Mononuclear cell (primary cell): Measurements from ENCODE around the gene PCBP2. TPM values are rescaled to one million over a fixed set of nuclear protein-coding genes. Genes with fewer than 3 reads are reported as not detected.

ENCODE experiments used
- H3K27me3 ChIP-seq: 2 replicates; pipeline ENCODE4 v1.6.0; 2011; ENCODE audit warnings: low read length, control low read depth; ENCODE audit not compliant: insufficient read depth
- H3K4me1 ChIP-seq: 2 replicates; pipeline ENCODE4 v1.5.1; 2011; ENCODE audit warnings: mild to moderate bottlenecking, low read length, control low read depth; ENCODE audit not compliant: insufficient read depth
- H3K4me3 ChIP-seq: 2 replicates; pipeline ENCODE4 v1.5.1; 2011; ENCODE audit warnings: mild to moderate bottlenecking, low read length, moderate library complexity
- H3K9me3 ChIP-seq: 2 replicates; pipeline ENCODE4 v1.5.1; 2011; ENCODE audit warnings: low read depth, mild to moderate bottlenecking, control low read depth, low read length
- total RNA-seq: library from RNA; depleted of rRNA; stranded (reverse); fragments of >200 nt; gene quantifications from one replicate; pipeline ENCODE4 v1.2.3, GENCODE V29; 2012

The PCBP2 gene
- total RNA-seq, 1 donor = 511 TPM

DNA sequence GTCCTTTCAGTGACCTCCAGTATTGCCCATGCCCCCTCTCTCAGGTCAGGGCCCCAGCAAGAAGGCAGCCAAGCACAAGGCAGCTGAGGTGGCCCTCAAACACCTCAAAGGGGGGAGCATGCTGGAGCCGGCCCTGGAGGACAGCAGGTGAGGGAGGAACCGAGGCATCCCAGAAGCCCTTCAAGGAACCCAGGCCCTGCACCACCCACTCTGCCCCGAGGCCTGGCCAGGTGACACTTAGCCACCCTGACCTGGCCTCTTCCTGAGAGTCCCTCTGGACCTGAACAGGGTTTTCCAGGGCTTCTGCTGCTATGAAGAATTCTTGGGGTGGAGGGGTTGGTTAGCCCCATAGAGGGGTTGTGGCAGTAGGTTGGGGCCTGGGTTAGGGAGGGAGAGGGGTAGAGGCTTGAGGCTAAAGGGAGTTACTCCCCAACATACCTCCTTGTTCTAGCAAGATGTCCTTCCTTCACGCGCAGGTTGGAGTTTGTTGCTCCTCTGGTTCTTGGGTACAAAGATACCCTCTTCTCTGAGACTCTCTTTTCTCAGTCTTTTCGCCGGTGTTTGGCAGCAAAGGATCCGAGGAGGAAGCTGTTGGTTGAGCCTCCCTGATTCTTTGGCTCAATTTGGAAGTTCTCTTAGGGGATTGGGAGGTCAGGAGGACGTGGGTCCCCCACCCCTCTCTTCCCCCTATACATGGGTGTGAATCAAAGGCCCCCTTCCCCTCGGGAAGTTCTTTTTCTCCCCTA lies 51.3 kb downstream of the PCBP2 start:
- Histone ChIP-seq H3K4me3 (no peak overlapping the region), H3K27me3 (no peaks in the 10 kb centered on the region), H3K9me3 (no peaks in the 10 kb centered on the region), H3K4me1 (peaks cover 33% of the 10 kb centered on the region)

DNA sequence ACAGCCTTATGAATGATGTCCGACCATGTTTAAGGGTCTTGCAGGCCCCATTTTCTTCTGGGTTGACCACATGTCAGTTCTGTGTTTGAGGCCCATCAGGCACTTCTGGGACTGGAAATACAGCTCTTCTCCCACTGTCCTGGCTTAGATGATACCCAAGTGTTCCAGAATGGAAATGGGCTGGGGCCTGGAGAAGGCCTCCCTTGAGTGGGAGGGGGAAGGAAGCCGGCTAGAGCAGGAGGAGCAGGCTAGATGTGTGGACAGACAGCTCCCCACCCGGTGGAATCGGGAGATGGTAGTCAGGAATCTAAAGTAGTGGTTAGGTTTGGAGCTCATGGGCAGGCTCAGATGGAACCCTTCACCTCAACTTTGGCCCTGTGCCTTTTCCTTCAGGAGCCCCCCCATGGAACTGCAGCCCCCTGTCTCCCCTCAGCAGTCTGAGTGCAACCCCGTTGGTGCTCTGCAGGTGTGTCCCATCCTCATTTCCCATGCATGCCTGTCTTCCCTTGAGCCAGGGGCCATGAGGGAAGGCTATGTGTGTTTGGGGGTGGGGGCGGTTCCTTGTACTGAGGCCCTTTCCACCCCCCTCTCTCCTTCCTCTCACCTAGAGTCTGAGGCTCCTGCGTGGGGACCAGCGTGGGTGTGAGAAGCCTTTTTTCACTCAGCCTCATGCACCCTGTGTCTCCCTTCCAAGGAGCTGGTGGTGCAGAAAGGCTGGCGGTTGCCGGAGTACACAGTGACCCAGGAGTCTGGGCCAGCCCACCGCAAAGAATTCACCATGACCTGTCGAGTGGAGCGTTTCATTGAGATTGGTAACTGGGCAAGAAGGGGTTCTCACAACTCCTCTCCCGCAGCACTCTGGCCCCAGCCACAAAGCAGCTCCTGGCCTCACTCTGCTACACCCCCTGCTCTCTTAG lies 52.4 kb downstream of the PCBP2 start:
- Histone ChIP-seq H3K9me3 (no peaks in the 10 kb centered on the region), H3K27me3 (no peaks in the 10 kb centered on the region), H3K4me1 (peaks cover 32% of the 10 kb centered on the region), H3K4me3 (no peak overlapping the region)

DNA sequence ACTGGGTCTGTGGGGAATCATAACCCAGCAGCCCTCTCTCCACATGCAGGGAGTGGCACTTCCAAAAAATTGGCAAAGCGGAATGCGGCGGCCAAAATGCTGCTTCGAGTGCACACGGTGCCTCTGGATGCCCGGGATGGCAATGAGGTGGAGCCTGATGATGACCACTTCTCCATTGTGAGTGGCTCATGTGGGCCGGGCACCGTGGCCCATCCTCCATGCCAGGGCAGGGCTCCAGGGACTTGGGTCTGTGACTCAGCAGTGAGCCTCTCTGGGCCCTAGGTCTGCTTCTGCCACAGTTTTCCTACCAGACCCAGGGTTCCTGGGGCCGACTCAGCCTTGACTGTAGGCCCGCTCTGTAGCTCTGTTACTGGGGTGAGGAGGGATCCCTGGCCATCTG lies 53.2 kb downstream of the PCBP2 start:
- H3K4me1 ChIP-seq = peaks cover 27% of the 10 kb centered on the region
- no peak overlapping the region for H3K4me3 ChIP-seq
- H3K27me3 ChIP-seq = no peaks in the 10 kb centered on the region
- H3K9me3 ChIP-seq = no peaks in the 10 kb centered on the region

DNA sequence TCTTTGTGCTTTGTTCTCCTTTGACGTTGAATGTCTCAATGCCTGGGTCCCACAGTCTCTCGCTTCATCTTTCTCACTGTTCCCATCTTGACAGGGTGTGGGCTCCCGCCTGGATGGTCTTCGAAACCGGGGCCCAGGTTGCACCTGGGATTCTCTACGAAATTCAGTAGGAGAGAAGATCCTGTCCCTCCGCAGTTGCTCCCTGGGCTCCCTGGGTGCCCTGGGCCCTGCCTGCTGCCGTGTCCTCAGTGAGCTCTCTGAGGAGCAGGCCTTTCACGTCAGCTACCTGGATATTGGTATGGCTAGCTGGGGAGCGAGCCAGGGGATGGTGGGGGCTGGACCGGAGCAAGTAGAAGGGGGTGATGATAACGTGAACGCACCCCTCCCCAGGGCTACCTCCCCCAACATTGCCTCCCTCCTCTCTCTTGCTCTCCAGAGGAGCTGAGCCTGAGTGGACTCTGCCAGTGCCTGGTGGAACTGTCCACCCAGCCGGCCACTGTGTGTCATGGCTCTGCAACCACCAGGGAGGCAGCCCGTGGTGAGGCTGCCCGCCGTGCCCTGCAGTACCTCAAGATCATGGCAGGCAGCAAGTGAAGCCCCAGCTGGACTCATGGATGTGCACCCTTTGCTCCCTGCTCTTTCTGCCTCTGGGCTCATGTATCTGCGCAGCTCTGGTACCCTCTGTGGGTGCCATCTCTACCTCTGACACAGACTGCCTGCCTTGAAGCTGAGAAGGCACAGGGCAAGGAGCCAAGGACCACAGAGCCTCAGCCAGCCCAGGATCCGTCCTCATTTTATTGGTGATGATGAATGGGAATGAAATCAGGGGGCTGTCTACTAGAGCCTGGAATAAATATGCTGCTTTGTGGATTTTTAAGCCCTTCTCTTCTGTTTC lies 53.9 kb downstream of the PCBP2 start:
- peaks cover 24% of the 10 kb centered on the region for H3K4me1 ChIP-seq

DNA sequence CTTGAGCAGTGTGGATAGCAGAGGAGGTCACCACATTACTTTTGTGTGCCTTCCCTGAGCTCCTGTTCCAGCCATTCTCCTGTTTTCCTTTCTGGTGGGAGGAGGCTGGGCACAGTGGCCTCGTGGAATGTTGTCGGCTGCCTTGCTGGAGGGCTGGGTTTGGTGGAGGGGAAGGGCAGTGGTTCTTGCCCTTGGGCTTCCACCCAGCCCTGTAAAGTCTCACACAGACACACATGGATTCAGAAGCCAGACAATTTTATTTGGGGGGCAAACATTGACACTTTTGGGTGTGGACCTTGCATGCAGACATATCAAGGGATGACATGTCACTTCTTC lies 54.5 kb downstream of the PCBP2 start:
- Histone ChIP-seq H3K4me3 (no peak overlapping the region), H3K9me3 (no peaks in the 10 kb centered on the region), H3K27me3 (no peaks in the 10 kb centered on the region), H3K4me1 (peaks cover 23% of the 10 kb centered on the region)

More for the DNA sequence above, 53.9 kb downstream of the PCBP2 start:
- Histone ChIP-seq H3K4me3 (no peak overlapping the region), H3K27me3 (no peaks in the 10 kb centered on the region), H3K9me3 (no peaks in the 10 kb centered on the region)

DNA sequence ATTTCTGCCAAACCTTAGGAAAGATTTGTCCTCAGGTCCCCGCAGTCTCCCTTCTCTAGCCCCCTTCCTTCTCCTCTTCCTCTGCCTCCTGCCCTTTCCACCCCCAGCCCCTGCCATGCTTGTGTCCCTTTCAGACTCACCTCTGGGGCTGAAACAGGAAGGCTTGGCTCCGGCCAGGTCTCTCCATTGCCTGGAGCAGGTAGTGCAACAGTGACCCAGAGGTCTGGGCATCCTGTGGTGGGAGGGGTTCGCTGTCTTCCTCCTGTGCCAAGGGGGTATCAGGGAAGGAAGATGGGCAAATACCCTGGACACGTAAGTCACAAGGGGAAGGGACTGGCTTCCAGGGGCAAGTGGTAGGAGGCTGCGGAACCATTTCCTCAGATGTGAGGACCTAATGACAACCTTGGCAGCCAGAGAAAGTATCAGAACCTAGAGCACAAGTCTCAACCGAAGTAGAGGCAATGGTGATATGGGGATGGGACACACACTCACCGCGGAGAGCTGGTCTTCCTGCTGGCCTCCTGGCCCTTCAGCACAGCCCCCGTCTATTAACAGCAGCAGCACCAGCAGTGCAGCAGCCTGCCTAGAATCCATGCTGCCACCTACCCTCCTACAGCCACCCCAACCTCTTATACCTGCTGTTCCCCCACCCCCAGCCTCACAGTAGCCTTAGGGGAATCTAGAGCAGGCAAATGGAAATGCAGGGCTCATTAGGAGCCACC lies 55.1 kb downstream of the PCBP2 start, which contains the start of gene NPFF:
Gene NPFF (minus strand): TSS at position 604 of the 722 bp plus-strand sequence. CDS start 10 bp downstream, at position 594.
- Histone ChIP-seq H3K4me3 (no peak within 1 kb of the TSS), H3K27me3 (no peaks in the 10 kb centered on the region), H3K9me3 (no peaks in the 10 kb centered on the region), H3K4me1 (peaks cover 16% of the 10 kb centered on the region)

DNA sequence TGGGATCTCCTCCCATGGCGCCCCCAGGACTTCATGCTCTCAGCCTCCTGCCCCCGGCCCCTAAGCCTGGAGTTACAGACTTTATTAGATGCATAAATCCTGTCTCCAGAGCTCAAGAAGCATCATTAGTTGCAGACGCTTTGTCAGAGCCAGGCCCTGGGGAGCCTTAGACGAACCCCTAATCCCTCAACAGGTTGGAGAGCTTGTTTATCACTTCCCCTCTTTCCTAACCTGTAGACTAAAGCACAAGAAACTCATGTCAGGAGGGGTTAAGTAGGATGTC lies 55.6 kb downstream of the PCBP2 start:
- Histone ChIP-seq H3K4me1 (peaks cover 13% of the 10 kb centered on the region), H3K4me3 (no peak overlapping the region), H3K27me3 (no peaks in the 10 kb centered on the region), H3K9me3 (no peaks in the 10 kb centered on the region)

DNA sequence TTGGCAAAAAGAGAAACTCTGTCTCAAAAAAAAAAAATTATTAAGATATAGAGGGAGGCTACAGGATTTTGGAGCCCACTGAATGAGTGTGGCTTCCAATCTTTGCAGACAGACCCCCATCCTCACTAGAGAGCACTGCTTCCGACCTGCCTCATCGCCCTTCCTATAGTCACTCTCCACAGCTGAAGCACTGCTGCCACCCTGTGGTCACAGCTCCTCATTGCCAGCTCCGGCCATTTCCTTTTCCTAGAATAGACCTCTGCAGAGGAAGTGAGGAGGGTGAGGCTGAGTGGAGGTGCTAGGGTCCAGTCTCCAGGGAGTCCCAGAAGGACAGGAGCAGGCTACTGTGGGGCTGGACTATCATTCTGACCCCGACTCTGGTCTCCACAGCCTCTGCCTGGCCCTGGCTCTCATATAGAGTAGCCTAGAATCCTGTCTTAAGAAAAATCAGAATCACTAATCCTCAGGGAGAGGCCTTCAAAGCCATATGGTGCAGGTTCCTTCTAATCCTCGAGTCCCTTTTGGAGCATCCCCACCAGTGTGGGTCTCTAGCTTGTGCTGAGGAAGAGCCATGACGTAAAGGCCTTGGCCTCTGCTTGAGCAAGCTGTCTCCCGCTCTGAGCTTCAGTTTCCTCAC lies 56.8 kb downstream of the PCBP2 start:
- H3K4me3 ChIP-seq = no peak overlapping the region
- H3K4me1 ChIP-seq = peaks cover 9% of the 10 kb centered on the region
- H3K9me3 ChIP-seq = no peaks in the 10 kb centered on the region

DNA sequence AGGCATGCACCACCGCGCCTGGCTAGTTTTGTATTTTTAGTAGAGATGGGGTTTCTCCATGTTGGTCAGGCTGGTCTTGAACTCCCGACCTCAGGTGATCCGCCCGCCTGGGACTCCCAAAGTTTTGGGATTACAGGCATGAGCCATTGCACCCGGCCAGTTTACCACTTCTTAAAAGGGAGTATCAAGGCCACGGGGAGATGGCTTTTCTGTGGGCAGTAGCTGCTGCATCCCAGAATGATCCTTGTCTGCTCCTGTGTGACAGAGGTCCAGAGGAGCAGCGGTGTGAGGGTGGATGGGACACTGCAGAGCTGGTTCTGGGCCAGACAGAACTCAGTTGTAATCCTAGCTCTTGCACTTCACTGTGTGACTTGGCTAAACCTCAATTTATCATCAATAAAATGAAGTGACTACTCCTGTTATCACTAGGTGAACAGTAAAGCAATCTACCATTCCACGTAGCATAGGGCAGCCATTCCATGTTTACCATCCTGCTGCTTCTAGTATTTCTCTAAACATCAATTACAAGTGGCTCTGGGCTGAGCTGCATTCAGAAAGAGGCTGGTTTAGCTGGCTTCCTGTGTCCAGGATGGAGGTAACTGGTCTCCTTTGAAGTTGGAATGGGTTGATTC lies 58.4 kb downstream of the PCBP2 start:
- no peaks in the 10 kb centered on the region for H3K9me3 ChIP-seq
- H3K4me1 ChIP-seq = peaks cover 9% of the 10 kb centered on the region
- no peaks in the 10 kb centered on the region for H3K27me3 ChIP-seq
- H3K4me3 ChIP-seq = no peak overlapping the region

More for the DNA sequence above, 56.8 kb downstream of the PCBP2 start:
- H3K27me3 ChIP-seq = no peaks in the 10 kb centered on the region

DNA sequence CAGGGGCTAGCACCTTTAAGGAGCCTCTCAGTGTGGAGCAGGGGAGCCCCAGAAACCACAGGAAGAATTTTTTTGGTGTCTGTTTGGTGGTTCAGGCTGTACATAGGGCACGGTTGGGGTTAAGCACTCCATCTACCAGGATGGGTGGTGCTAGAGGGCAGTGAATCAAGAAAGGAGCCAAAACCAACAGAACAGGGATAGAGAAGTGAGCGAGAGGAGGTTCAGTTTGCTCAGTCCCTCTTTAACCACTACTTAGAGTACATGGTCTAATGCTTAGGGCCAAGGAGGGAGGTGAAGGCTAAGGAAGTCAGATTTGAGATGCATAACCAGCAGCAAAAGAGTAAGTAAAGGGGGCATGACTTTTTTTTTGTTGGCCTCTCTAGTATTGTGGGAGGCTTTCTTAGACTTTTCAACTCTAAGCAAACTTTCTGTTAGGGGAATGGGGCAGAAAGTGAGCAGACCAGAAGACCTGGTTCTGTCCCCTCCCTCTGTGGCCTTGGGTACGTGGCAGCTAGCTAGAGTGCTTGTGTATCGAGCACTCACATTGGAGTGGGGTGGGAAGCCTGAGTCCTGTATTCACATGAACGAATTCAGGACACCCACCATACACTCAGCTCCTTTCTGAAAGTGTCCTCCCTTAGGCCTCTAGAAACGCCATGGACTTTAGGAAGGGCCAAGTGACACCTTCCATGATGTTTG lies 62.0 kb downstream of the PCBP2 start:
- Histone ChIP-seq H3K27me3 (no peaks in the 10 kb centered on the region), H3K4me3 (no peak overlapping the region), H3K4me1 (peaks cover 2% of the 10 kb centered on the region), H3K9me3 (no peaks in the 10 kb centered on the region)

DNA sequence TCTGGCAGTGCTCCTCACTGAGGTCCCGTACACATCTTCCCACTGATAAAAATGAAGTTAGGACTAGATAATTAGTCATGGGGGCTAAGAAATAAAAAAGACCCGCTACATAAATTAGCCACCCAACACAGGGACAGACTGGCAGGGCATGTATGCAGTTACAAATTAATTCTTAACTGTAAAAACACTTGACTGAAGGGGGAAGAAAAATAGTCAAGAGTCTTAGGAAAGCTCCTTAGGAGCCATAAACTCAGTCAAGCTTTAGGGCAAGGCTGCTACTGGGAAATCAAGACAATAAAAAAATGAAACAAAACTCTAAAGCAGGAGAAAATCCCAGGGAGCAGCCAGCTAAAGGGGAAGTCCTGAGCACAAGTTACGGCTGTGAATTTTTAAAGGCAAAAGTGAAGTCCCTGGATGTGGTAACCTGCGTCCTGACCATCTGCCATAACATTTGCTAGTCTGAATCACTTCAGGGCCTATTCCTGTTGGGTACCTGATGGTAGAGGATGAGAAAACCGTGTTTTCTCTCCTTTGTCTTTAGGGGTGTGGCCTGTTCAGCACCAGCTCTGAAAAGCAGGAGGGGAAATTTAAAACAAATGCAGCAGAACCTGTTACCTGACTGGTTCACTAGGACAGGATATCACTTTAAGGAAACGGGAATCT lies 62.9 kb downstream of the PCBP2 start:
- H3K9me3 ChIP-seq = no peaks in the 10 kb centered on the region
- no peaks in the 10 kb centered on the region for H3K27me3 ChIP-seq
- no peak overlapping the region for H3K4me3 ChIP-seq
- no peaks in the 10 kb centered on the region for H3K4me1 ChIP-seq

DNA sequence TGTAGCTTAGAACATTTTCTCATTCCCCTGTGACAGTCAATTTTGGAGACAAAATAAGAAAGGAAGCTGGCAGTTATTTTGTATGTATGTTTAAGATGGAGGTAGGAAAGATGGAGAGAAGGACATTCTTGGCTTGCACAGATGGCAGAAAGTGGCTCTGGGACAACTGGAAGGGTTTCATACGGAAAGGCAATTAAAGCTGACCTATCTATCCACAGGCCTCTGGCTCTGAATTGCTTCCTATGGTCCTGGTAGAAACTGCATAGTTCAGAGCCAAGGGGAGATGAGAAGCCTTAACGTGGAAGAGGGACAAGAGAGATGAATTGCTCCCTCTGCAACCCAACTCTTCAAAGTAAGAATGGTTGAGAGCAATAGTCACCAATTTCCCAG lies 63.4 kb downstream of the PCBP2 start:
- Histone ChIP-seq H3K4me3 (no peak overlapping the region), H3K9me3 (no peaks in the 10 kb centered on the region), H3K4me1 (no peaks in the 10 kb centered on the region), H3K27me3 (no peaks in the 10 kb centered on the region)
